Hepatocyte (in vitro differentiated cells): Measurements from ENCODE around the gene PRIMA1. TPM values are rescaled to one million over a fixed set of nuclear protein-coding genes. Genes with fewer than 3 reads are reported as not detected.

Source experiments
- DNase-seq: peaks from one replicate; pipeline ENCODE4 v3.0.0-alpha.2; 2016; ENCODE audit warnings: low spot score
- H2AFZ ChIP-seq: fragments of 200-600 bp; sonication (generic); 2 replicates; pipeline ENCODE4 v1.6.0; 2016; ENCODE audit warnings: antibody characterized with exemption, mild to moderate bottlenecking
- H3K27ac ChIP-seq: fragments of 200-600 bp; sonication (generic); 2 replicates; pipeline ENCODE4 v1.5.1; 2016; ENCODE audit warnings: mild to moderate bottlenecking
- H3K27me3 ChIP-seq: fragments of 200-600 bp; sonication (generic); 2 replicates; pipeline ENCODE4 v1.6.1; 2016
- H3K36me3 ChIP-seq: fragments of 200-600 bp; sonication (generic); replicated peaks from 2 replicates; pipeline ENCODE4 v1.5.1; 2016; ENCODE audit warnings: low read depth; ENCODE audit not compliant: insufficient read depth
- H3K4me1 ChIP-seq: fragments of 200-600 bp; sonication (generic); 2 replicates; pipeline ENCODE4 v1.5.1; 2016; ENCODE audit warnings: mild to moderate bottlenecking, moderate library complexity; ENCODE audit not compliant: insufficient read depth
- H3K4me2 ChIP-seq: fragments of 200-600 bp; sonication (generic); 2 replicates; pipeline ENCODE4 v1.6.0; 2016
- H3K4me3 ChIP-seq: fragments of 200-600 bp; sonication (generic); 2 replicates; pipeline ENCODE4 v1.5.1; 2016; ENCODE audit warnings: mild to moderate bottlenecking
- H3K79me2 ChIP-seq: fragments of 200-600 bp; sonication (generic); 2 replicates; pipeline ENCODE4 v1.6.0; 2017; ENCODE audit warnings: mild to moderate bottlenecking
- H3K9me2 ChIP-seq: fragments of 200-600 bp; sonication (generic); replicated peaks from 2 replicates; pipeline ENCODE4 v1.6.0; 2017; ENCODE audit warnings: mild to moderate bottlenecking; ENCODE audit not compliant: insufficient read depth
- H3K9me3 ChIP-seq: fragments of 200-600 bp; sonication (generic); 2 replicates; pipeline ENCODE4 v1.5.1; 2016; ENCODE audit warnings: low read depth, mild to moderate bottlenecking
- H4K20me1 ChIP-seq: fragments of 200-600 bp; sonication (generic); 2 replicates; pipeline ENCODE4 v1.6.0; 2016; ENCODE audit warnings: mild to moderate bottlenecking; ENCODE audit not compliant: insufficient read depth, poor library complexity, severe bottlenecking
- EZH2 ChIP-seq: fragments of 200-600 bp; sonication (generic); IDR thresholded peaks from 2 replicates; pipeline ENCODE4 v1.6.1; 2016; ENCODE audit warnings: antibody characterized with exemption, mild to moderate bottlenecking, borderline replicate concordance
- EZH2phosphoT487 ChIP-seq: fragments of 200-600 bp; sonication (generic); IDR thresholded peaks from one replicate; pipeline ENCODE4 v1.6.1; 2018; ENCODE audit warnings: antibody characterized with exemption, mild to moderate bottlenecking, low read depth, moderate library complexity; ENCODE audit not compliant: unreplicated experiment, severe bottlenecking
- WGBS: methylation state at CpG from one replicate; pipeline ENCODE4 v1.1.6; 2016; ENCODE audit warnings: low lambda C conversion rate; ENCODE audit errors: missing lambda C conversion rate; 5-methylcytosine and 5-hydroxymethylcytosine counted together
- polyA plus RNA-seq: library from polyadenylated mRNA; unstranded; fragments of >200 nt; fragmentation: Nextera tagmentation; extraction: Ambion mirVana; gene quantifications from 2 replicates; pipeline ENCODE4 v1.2.1, GENCODE V29; 2016
- total RNA-seq: library from RNA; depleted of rRNA; stranded (reverse); fragments of >200 nt; gene quantifications from 2 replicates; pipeline ENCODE4 v1.2.3, GENCODE V29; 2014
- TF ChIP-seq, protein P1 (sequence below): fragments of 200-600 bp; sonication (generic); IDR thresholded peaks from 2 replicates; pipeline ENCODE4 v1.5.1; 2016; ENCODE audit warnings: antibody characterized with exemption, mild to moderate bottlenecking; ENCODE audit not compliant: poor library complexity

Gene PRIMA1
- total and polyA plus RNA-seq, 2 experiments from 2014 or later, result 1.5 to 1.9 TPM

DNA sequence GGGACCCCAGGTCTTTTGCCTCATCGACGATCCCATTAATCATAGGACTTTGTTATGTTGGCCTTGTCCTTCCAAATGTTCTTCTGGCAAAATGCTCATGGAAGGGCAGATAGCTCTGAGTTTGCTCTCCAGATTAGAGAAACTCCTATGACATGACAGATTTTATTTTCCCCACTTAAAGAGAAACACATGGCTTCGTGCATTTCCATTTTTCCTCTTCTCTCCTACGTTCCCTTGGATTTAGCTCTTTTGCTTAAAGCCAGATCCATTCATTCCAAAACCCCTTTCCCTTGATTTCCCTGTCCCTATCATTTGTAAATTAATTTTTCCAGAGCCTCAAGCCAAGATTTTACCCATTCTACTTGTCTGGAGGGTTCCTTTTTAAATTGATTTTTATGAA is 2.9 kb downstream of the PRIMA1 start:
- Histone ChIP-seq H3K4me3 (no peak overlapping the region), H3K27ac (no peak overlapping the region), H3K36me3 (no peaks in the 10 kb centered on the region), H3K4me1 (peaks cover 15% of the 10 kb centered on the region), H4K20me1 (no peaks in the 10 kb centered on the region), H3K9me2 (no peaks in the 10 kb centered on the region), H3K4me2 (no peak overlapping the region), H3K79me2 (no peaks in the 10 kb centered on the region), H3K9me3 (no peaks in the 10 kb centered on the region), H3K27me3 (peaks cover 38% of the 10 kb centered on the region), H2AFZ (no peak overlapping the region)
- TF ChIP-seq EZH2phosphoT487 (no peak), EZH2 (no peak)
- TF ChIP-seq, protein P1, sequence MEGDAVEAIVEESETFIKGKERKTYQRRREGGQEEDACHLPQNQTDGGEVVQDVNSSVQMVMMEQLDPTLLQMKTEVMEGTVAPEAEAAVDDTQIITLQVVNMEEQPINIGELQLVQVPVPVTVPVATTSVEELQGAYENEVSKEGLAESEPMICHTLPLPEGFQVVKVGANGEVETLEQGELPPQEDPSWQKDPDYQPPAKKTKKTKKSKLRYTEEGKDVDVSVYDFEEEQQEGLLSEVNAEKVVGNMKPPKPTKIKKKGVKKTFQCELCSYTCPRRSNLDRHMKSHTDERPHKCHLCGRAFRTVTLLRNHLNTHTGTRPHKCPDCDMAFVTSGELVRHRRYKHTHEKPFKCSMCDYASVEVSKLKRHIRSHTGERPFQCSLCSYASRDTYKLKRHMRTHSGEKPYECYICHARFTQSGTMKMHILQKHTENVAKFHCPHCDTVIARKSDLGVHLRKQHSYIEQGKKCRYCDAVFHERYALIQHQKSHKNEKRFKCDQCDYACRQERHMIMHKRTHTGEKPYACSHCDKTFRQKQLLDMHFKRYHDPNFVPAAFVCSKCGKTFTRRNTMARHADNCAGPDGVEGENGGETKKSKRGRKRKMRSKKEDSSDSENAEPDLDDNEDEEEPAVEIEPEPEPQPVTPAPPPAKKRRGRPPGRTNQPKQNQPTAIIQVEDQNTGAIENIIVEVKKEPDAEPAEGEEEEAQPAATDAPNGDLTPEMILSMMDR, result no peak
- DNase-seq, result no peak
- WGBS, result 81% methylated on average over 4 of the region's 4 CpGs

DNA sequence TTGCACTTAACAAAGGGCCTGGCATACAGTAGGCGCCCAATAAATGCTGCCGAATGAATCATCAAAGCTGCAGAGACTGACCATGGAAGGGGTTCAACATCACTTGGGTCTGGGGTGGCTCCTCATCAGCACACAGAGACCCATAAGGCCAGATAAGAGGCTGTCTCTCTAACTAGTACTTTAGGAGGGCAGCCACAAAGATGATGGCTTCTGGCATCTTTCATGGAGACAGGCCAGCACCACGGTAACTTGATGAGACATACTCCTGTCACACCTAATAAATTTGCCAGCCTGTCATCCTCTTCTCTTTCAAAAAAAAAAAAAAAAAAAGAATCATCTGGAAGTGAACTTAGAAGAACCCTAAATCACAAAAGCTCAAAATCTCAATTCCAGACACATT is 3.4 kb downstream of the PRIMA1 start:
- Histone ChIP-seq H3K27ac (no peak overlapping the region), H3K79me2 (no peaks in the 10 kb centered on the region), H3K36me3 (no peaks in the 10 kb centered on the region), H3K27me3 (peaks cover 33% of the 10 kb centered on the region), H3K4me1 (peaks cover 15% of the 10 kb centered on the region), H2AFZ (no peak overlapping the region), H3K9me2 (no peaks in the 10 kb centered on the region), H4K20me1 (no peaks in the 10 kb centered on the region), H3K4me3 (no peak overlapping the region), H3K9me3 (no peaks in the 10 kb centered on the region), H3K4me2 (no peak overlapping the region)
- WGBS, result 67% methylated on average over 3 of the region's 3 CpGs
- DNase-seq, result no peak
- TF ChIP-seq EZH2 (no peak), EZH2phosphoT487 (no peak)
- TF ChIP-seq, protein P1, result no peak

DNA sequence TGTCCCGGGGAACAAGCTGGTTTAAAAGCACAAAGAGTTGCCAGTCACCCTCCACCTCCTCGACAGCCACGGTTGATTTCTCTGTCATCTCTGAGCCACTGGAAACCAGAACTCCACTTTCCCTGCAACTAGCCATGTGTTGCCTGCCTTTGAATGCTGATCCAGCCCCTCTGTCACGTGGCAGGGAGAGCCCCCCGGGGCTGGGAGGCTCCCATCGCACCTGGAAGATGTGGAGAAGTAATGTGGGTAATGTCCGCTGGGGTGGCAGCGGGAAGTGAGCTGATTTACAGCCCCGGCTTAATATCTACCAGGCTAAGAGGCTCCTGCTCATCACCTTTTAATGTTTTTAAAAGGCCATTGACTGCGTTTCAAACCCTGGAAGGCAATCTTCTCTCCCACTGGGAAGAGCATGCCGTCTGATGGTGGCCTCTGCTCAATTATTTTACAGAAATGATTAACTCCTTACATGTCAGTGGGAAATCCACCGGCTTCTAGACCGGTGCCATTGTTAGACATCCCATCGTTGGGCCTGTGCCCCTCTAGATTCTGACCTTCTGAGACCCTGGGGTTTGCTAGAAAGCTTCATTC is 7.4 kb downstream of the PRIMA1 start:
- Histone ChIP-seq H3K27ac (no peak overlapping the region), H4K20me1 (no peaks in the 10 kb centered on the region), H3K4me1 (no peaks in the 10 kb centered on the region), H3K4me3 (no peak overlapping the region), H3K4me2 (no peak overlapping the region), H3K36me3 (no peaks in the 10 kb centered on the region), H3K79me2 (no peaks in the 10 kb centered on the region), H3K9me3 (no peaks in the 10 kb centered on the region), H3K27me3 (peaks cover 2% of the 10 kb centered on the region), H3K9me2 (no peaks in the 10 kb centered on the region), H2AFZ (no peak overlapping the region)
- 69% methylated on average over 14 of the region's 14 CpGs for WGBS
- DNase-seq, result no peak
- TF ChIP-seq EZH2phosphoT487 (no peak), EZH2 (no peak)
- TF ChIP-seq, protein P1, result no peak
